ENCODE data around the gene C10orf67.
A peak's percentile ranks its signal among the peaks of the same experiment; 100 is the strongest.
"Not testable (repeated sequence)": the region's sequence is repeated elsewhere in the genome, so short reads cannot be mapped to it uniquely, and the experiment has no call there.

The C10orf67 gene

DNA sequence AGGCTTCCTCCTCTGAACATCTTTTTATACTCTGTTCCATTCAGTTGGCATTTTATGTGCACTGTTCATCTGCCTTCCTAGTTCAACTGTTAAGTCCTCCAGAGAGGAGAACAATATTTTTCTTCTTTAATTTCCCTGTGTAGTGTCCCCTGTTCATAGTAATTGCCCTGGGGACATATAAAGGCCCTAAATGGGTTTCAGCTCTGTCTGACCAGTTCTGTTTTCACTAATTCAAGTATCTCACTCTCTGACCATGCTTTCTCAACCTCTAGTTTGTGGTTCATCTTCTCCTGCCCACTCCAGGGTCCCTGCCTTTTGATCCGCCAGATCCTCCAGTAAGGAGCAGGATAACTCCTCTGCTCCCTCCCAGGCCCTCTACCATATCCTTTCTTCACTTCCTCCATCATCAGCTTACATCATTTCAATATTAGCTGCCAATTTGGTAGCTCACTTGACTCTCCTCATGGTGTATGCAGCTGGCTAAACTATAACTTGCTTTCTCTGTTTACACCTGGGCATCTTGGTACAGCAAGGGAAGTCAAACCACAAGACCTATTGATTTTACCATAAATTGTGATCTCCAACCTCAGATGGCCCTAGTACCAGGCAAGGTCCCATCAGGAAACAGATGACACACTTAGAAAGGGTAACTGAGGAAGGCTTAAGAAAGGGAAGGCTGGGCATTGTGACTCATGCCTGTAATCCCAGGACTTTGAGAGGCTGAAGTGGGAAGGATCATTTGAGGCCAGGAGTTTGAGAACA is 17.7 kb upstream of the C10orf67 start:
- DNase-seq: no peak

GRCh38 chr10:23361665-23362064 is 17.1 kb upstream of the C10orf67 start:
- no peak for DNase-seq

DNA sequence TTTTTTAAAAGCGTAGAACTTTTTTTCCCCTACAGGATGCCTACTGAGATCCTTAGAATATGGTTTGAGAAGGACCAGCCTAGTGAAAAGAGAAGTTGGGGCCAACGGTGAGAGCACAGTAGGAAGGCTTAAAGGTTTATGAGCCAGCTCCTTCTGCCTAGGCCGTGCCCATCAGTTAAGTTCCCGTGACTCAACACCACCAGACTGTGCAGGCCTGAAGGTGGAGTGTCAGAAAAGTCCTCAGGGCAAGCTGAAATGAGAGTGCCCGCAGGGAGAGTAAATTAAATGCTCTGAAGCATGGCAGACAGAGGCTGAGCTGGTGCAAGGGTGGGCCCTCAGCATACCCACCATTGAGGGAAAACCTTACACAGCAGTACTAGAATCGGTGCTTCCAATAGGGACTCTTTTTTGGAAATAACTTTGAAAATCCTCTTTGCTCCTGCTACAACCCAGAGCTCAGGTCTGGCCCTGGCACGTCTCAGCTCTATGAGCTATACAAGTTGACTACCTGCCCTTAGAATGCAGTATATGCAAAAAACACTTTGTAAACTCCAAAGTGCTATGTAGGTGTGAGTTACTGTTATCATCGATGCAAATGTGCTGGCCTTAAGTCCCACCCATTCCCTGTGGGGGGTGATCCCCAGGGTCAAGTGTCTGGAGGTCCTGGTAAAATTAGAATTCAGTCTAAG is 15.2 kb upstream of the C10orf67 start:
- no peak for DNase-seq

GRCh38 chr10:23358357-23358756 is 13.8 kb upstream of the C10orf67 start:
- no peak for DNase-seq

DNA sequence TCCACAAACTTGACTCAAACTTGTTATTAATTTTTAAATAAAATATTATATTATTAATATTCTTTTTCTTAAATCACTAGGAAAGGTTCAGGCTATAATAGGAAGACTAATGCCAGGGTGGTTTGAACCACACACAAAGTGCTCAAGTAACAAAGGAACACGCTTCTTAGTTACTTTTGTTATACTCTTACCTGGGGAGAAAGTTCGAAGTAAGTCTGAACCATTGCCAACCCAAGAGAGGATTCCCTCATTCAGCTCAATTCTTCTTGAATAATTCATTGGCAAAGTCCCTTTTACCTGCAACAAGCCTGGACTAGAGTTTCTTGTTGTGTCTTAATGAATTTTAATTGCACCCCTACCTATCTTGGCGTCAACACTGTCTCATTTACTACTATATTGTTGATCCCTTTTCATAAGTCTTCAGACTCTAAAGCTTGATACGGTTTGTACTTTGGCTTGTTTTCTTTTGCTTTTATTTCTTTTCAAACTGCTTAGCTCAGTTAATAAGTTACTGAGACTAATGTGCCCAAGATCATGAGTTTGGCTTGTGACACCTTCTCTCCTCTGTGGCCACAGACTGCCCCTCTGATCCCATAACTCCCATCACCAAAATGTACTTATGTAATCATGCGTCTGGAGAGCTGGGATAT is 10.2 kb upstream of the C10orf67 start:
- no peak for DNase-seq

DNA sequence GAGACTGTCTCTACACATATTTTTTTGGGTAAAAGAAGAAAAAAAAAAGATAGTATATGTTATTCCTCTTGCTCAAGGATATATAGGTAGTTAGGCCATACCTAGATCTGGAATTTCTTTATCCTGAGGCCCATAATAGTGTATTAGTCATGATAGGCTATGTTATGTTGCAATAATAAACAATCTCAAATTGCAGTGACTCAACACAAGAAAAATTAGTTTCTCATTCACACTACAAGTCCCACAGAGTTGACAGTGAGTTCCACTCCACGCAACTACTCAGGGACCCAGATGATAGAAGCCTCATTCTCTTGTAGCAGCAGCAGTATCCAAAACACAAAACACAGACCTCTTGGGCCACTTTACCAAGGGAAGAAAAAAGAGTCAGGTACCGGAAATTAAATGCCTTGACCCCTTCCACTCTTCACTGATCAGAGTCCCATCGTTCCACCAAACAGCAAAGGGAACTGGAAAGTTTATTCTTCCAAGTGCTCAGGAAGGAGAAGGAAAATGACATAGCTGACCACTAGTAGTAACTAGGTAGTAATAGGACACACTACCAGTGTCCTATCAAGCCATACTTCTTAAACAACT is 7.4 kb upstream of the C10orf67 start:
- DNase-seq: no peak

- DNase-seq: not testable (repeated sequence)
Measured at GRCh38 chr10:23350706-23351105, 6.1 kb upstream of the C10orf67 start.

DNA sequence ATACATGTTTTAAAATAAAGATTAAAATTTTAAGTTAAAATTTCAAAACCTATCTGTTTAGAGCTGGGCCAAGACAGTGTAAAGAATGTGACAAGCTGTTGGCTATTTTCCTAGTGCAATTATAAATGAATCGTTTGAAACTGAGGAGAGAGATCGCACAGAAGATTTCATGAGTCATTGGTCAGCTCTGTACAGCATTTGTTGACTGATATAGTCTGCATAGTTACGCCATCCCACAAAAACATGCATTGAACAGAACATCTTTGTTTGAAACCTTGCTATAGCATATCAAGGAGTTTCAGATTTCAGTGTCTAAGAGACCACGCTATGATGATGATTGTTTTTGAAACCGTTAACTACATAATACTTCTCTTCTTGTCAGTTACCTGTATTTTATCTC is 1.3 kb upstream of the C10orf67 start:
- no peak for DNase-seq

- peak; percentile 47 for DNase-seq
Measured at GRCh38 chr10:23343591-23344240, 881 bp downstream of the C10orf67 start.

DNA sequence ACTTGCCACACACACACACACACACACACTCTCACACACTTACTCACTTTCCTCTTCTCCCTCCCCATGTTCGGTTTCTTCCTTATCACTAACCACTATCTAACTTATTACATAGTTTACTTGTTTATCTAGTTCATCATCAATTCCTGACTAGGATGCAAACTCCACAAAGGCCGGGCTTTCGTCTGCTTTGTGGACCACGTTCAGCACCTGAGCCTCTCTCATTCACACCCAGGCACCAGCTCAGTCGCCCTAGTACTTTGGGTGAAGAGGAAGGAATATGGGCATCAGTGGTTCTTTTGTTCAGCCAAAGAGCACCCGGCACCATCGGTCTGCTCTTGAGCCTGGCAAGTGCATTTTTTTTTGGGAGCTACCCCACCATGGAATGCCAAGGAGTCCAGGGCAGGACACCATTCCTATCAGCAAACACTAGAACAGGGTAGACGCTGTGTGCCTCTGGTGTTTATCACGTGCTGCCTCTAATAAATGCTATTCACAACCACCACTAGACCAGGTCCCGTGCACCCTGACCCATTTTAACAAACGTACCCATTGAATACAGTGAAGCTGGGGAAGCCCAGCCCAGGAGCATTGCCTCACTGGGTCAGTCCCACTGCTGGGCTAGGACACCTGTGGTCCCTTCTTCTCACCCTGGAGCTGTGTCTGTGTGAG is 2.2 kb downstream of the C10orf67 start:
- DNase-seq: no peak

- DNase-seq: no peak
Measured at GRCh38 chr10:23341004-23341403, 3.6 kb downstream of the C10orf67 start.

DNA sequence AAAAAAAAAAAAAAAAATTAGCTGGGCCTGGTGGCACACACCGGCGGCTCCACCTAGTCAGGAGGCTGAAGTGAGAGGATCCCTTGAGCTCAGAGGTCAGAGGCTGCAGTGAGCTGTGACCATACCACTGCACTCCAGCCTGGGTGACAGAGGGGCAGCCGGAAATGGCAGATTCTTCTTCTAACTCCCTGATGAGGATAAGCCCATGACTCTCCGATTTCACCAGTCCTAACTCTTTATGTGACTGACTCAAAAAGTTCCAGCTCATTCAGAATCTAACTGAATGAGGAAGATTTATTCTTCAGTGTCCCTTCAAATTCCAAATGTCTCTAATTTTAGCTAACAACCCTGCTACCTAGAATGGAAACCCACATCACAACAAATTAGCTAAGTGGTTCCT is 4.2 kb downstream of the C10orf67 start:
- DNase-seq: no peak

DNA sequence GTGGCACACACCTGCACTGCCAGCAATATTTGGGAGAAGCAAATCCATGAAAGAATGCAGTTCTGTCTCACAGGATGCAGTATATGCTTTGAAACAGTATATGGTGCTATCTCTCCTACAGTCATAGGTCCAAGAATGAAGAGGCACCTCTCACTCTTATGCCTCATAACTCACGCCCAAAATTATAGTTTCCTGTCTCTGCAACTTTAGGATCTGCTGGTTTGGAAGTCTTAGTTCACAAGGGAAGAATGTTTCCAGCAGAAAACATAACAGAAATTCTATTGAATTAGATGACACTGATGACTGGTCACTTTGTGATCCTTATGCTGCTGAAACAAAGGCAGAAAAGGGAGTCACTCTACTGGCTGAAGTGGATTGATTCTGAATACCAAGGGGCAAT is 5.7 kb downstream of the C10orf67 start:
- no peak for DNase-seq

GRCh38 chr10:23338155-23338828 is 6.3 kb downstream of the C10orf67 start:
- DNase-seq: no peak

DNA sequence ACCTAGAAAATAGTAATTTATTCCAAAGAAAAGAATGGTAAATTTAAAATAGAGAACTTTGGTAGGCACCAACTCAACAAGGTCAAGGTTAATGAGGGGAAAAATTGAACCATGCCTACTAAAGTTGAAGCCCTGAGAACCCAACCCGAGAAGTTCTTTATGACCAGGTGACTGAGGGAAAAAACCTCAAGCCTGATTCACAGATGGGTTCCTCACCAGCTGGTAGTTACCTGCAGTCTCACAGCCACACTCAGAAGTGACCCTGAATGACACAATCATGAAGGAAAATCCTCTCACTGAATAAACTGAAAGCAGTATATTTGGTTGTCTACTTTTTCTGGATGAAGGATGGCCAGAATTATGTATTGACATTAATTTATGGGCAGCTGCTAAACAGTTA is 7.0 kb downstream of the C10orf67 start:
- DNase-seq: no peak

GRCh38 chr10:23331567-23332301 is 12.9 kb downstream of the C10orf67 start:
- no peak for DNase-seq

DNA sequence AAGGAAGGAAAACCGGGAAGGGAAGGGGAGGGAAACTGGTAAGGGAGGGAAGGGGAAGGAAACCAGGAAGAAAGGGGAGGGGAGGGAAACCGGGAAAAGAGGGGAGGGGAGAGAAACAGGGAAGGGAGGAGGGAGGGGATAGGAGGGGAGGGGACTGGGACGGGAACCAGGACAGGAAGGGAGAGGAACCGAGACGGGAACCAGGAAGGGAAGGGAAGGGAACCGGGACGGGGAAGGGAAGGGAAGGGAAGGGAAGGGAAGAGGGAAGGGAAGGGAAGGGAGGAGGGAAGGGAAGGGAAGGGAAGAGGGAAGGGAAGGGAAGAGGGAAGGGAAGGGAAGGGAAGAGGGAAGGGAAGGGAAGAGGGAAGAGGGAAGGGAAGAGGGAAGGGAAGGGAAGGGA is 13.6 kb downstream of the C10orf67 start:
- DNase-seq: no peak

DNA sequence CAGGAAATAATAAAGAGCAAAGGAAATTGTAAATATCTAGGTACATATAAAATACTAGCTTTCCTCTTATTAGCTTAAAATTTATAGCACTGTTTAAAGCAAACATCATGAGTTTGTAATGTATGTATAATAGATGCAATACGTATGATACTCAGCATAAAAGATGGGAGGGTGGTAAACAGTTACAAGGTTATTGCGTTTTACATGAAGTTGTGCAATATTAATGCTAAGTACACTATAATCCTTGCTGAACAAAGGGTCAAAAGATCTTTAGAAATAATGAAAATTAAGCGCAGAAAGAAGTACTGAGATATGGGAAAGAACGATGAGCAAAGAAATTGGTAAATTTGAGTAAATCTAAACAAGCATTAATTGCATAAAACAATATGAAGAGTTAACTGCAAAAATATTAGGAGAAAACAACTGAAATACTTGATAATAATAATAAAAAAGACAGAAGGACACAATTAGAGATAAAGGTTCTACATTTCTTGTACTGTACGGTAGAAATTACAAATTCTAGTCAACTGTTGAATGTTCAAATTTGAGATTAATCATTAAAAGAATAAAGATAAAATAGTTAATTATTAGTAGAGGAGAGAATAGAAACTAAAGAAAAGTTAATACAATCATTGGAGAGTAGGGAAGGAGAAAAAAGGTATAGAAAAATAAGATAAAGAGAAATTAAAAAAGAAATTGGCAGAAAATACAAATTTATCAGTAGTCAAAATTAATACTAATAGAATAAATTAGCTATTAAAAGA is 17.9 kb downstream of the C10orf67 start:
- no peak for DNase-seq

- no peak for DNase-seq
Measured at GRCh38 chr10:23325132-23325531, 19.5 kb downstream of the C10orf67 start.

GRCh38 chr10:23324351-23324750 is 20.2 kb downstream of the C10orf67 start:
- no peak for DNase-seq
